Sigmoid colon (tissue), 7 donors: Measurements from ENCODE around the gene TASOR2. TPM values are rescaled to one million over a fixed set of nuclear protein-coding genes. Genes with fewer than 3 reads are reported as not detected.

ENCODE experiments used
- DNase-seq: peaks from one replicate; pipeline ENCODE4 v3.0.0-alpha.2; 2019
- H3K27ac ChIP-seq, 4 donors: fragments of 200-600 bp; sonication (generic); one replicate each; pipeline ENCODE4 v1.5.1; 2016 to 2019; ENCODE audit warnings: mild to moderate bottlenecking in 1 of 4
- H3K27me3 ChIP-seq, 3 donors: fragments of 200-600 bp; sonication (generic); one replicate each; pipeline ENCODE4 v1.5.1; 2019; ENCODE audit warnings: mild to moderate bottlenecking in 1 of 3
- H3K36me3 ChIP-seq, 4 donors: fragments of 200-600 bp; sonication (generic); one replicate each; pipeline ENCODE4 v1.5.1; 2016 to 2019
- H3K4me1 ChIP-seq, 4 donors: fragments of 200-600 bp; sonication (generic); one replicate each; pipeline ENCODE4 v1.5.1; 2017 to 2019
- H3K4me3 ChIP-seq, 4 donors: fragments of 200-600 bp; sonication (generic); one replicate each; pipeline ENCODE4 v1.5.1; 2017 to 2019; ENCODE audit warnings: mild to moderate bottlenecking in 2 of 4, moderate library complexity in 1 of 4
- H3K9me3 ChIP-seq, 4 donors: fragments of 200-600 bp in 3 of 4; sonication (generic) in 3 of 4; one replicate each; pipeline versions ENCODE4 v1.5.1 to v1.6.1; 2013 to 2019
- CTCF ChIP-seq, 4 experiments: fragments of 450-650 bp in 3 of 4; fragments of 200-600 bp in 1 of 4; IDR thresholded peaks; one replicate each; pipeline ENCODE4 v1.5.1; 2016 to 2019; ENCODE audit warnings: antibody characterized with exemption in 4 of 4, mild to moderate bottlenecking in 3 of 4, moderate library complexity in 2 of 4
- EP300 ChIP-seq, 4 donors: sonication (generic); formaldehyde crosslinking; IDR thresholded peaks; one replicate each; pipeline ENCODE4 v1.6.1; 2017; ENCODE audit warnings: antibody characterized with exemption in 4 of 4
- POLR2A ChIP-seq, 2 donors: fragments of 450-650 bp; IDR thresholded peaks; one replicate each; pipeline ENCODE4 v1.6.1; 2016; ENCODE audit warnings: antibody characterized with exemption in 2 of 2, mild to moderate bottlenecking in 2 of 2, moderate library complexity in 2 of 2
- POLR2AphosphoS5 ChIP-seq, 4 donors: sonication (generic); formaldehyde crosslinking; IDR thresholded peaks; one replicate each; pipeline ENCODE4 v1.6.1; 2017; ENCODE audit warnings: antibody characterized with exemption in 4 of 4
- WGBS, 2 donors: extraction: QIAGEN DNeasy Blood & Tissue Kit; methylation state at CpG; one replicate each; pipeline ENCODE4 v1.1.7; 2013; 5-methylcytosine and 5-hydroxymethylcytosine counted together
- intact Hi-C: fragments of 100-400 bp; cut with DNase I; formaldehyde crosslinking; loops from one replicate; pipeline ENCODE4 v1.15.1; 2023
- polyA plus RNA-seq, 3 donors: library from polyadenylated mRNA; stranded (reverse); fragments of 200-250 nt; gene quantifications; one replicate each; pipeline ENCODE4 v1.2.3, GENCODE V29; 2013
- total RNA-seq, 4 donors: library from RNA; depleted of rRNA; stranded (reverse); fragments of >200 nt; gene quantifications; one replicate each; pipeline ENCODE4 v1.1.0, GENCODE V29; 2016
- donor health status: healthy with polysubstance abuse.
- donor health status: Bipolar disorder and iron deficiency.
- donor health status: healthy.

The TASOR2 gene
- total and polyA plus RNA-seq, 7 donors: 3.5 to 66.7 (median 56.6) TPM

GRCh38 chr10:5649746-5650145 lies 34.9 kb upstream of the TASOR2 start:
- Histone ChIP-seq H3K27me3 (no peaks in the 10 kb centered on the region), H3K36me3 (peaks cover 0 to 52% (median 9%) of the 10 kb centered on the region in 4 donors), H3K4me1 (no peaks in the 10 kb centered on the region), H3K27ac (no peak overlapping the region), H3K4me3 (no peak overlapping the region), H3K9me3 (no peaks in the 10 kb centered on the region)
- no peak for DNase-seq
- TF ChIP-seq EP300 (IDR thresholded peaks at IDR 0.05) (no peak), POLR2A (IDR thresholded peaks at IDR 0.05) (no peak), POLR2AphosphoS5 (IDR thresholded peaks at IDR 0.05) (no peak), CTCF (IDR thresholded peaks at IDR 0.05) (no peak)
- 96% methylated on average over 11 of the region's 11 CpGs for WGBS, 2 donors
- intact Hi-C loops: no loop called here

- DNase-seq: no peak
- intact Hi-C loops: no loop called here
- no peaks in the 10 kb centered on the region for H3K9me3 ChIP-seq
- TF ChIP-seq EP300 (IDR thresholded peaks at IDR 0.05): no peak
- no peak for TF ChIP-seq POLR2AphosphoS5 (IDR thresholded peaks at IDR 0.05)
- TF ChIP-seq CTCF (IDR thresholded peaks at IDR 0.05): no peak
- no peak overlapping the region for H3K4me3 ChIP-seq
- H3K36me3 ChIP-seq: peaks cover 0 to 50% (median 9%) of the 10 kb centered on the region in 4 donors
- WGBS, 2 donors: 85 to 91% methylated on average over 20 of the region's 20 CpGs
- peak overlapping the region in 2 of 4 donors; percentile 14 to 22 for H3K27ac ChIP-seq
- H3K27me3 ChIP-seq: no peaks in the 10 kb centered on the region
- H3K4me1 ChIP-seq: no peaks in the 10 kb centered on the region
Measured at GRCh38 chr10:5650664-5651387, 33.8 kb upstream of the TASOR2 start.

GRCh38 chr10:5651388-5651764 lies 33.3 kb upstream of the TASOR2 start:
- no peak for DNase-seq
- Histone ChIP-seq H3K36me3 (peaks cover 0 to 46% (median 9%) of the 10 kb centered on the region in 4 donors), H3K27me3 (no peaks in the 10 kb centered on the region), H3K4me3 (no peak overlapping the region), H3K27ac (peak overlapping the region in 3 of 4 donors; percentile 14 to 29 (median 22)), H3K4me1 (no peaks in the 10 kb centered on the region), H3K9me3 (no peaks in the 10 kb centered on the region)
- no peak for TF ChIP-seq EP300 (IDR thresholded peaks at IDR 0.05)
- no peak for TF ChIP-seq CTCF (IDR thresholded peaks at IDR 0.05)
- intact Hi-C loops: no loop called here
- WGBS, 2 donors: 95 to 96% methylated on average over 11 of the region's 11 CpGs

GRCh38 chr10:5652746-5653145 lies 31.9 kb upstream of the TASOR2 start:
- no peaks in the 10 kb centered on the region for H3K9me3 ChIP-seq
- H3K36me3 ChIP-seq: peaks cover 0 to 35% (median 9%) of the 10 kb centered on the region in 4 donors
- intact Hi-C loops: no loop called here
- WGBS, 2 donors: 96 to 97% methylated on average over 14 of the region's 14 CpGs
- DNase-seq: no peak
- H3K4me1 ChIP-seq: no peaks in the 10 kb centered on the region
- H3K4me3 ChIP-seq: no peak overlapping the region
- no peaks in the 10 kb centered on the region for H3K27me3 ChIP-seq
- TF ChIP-seq POLR2AphosphoS5 (IDR thresholded peaks at IDR 0.05) (no peak), EP300 (IDR thresholded peaks at IDR 0.05) (no peak)
- peak overlapping the region; percentile 6 to 43 (median 35) for H3K27ac ChIP-seq

GRCh38 chr10:5654218-5654755 lies 30.4 kb upstream of the TASOR2 start:
- no peak for TF ChIP-seq POLR2A (IDR thresholded peaks at IDR 0.05)
- TF ChIP-seq CTCF (IDR thresholded peaks at IDR 0.05): no peak
- no peak for TF ChIP-seq POLR2AphosphoS5 (IDR thresholded peaks at IDR 0.05)
- TF ChIP-seq EP300 (IDR thresholded peaks at IDR 0.05): no peak
- H3K36me3 ChIP-seq: peaks cover 0 to 20% (median 4%) of the 10 kb centered on the region in 4 donors
- H3K9me3 ChIP-seq: no peaks in the 10 kb centered on the region
- no peak overlapping the region for H3K27ac ChIP-seq
- H3K4me3 ChIP-seq: no peak overlapping the region
- 27 to 65% methylated on average over 10 of the region's 10 CpGs for WGBS, 2 donors
- DNase-seq: no peak
- H3K4me1 ChIP-seq: peaks cover 0 to 2% (median 0%) of the 10 kb centered on the region in 4 donors
- H3K27me3 ChIP-seq: no peaks in the 10 kb centered on the region
- intact Hi-C loops: no loop called here
